HG03354 (cell line): ENCODE results near the gene SNRPN.
"Not testable (repeated sequence)": the region's sequence is repeated elsewhere in the genome, so short reads cannot be mapped to it uniquely, and the experiment has no call there.

Experiments used
- ATAC-seq: cut with Tn5 transposase; IDR thresholded peaks from one replicate; pipeline ENCODE4 v1.9.1; 2021; ENCODE audit warnings: mild to moderate bottlenecking; ENCODE audit not compliant: unreplicated experiment, poor library complexity, severe bottlenecking

The SNRPN gene

DNA sequence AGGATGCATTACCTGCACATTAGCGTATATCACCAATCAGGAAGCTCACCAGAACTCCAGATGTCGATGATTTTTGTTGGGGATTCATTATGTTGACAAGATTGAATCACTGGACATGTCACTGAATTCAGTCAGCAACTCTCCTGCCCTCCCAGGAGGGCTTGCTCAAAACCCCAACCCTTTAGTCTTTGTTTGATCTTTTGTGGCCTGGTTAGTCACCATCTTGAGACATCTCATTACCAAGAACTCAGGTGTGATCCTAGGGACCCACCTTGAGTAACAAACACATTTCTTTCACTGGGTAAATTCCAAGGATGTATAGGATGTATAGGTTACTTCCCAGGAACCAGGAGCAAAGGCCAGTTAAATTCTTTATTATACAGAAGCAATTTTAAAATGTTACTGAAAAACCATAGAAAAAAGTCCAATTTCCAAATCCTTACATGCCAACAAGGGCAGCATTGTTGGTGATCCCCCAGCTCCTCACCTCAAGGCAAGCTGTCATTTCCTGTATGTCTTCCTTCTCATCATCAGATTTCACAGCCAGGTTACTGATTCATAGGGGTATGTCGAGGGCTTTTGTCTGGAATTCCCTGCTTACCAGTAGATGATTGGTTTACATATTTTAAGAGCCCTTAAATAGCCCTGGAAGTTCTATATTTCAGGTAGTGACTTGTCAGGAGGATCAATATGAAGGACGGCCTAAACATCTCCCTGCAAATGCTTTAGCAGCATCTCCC, 11.7 kb downstream of the SNRPN start:
- ATAC-seq: no peak

DNA sequence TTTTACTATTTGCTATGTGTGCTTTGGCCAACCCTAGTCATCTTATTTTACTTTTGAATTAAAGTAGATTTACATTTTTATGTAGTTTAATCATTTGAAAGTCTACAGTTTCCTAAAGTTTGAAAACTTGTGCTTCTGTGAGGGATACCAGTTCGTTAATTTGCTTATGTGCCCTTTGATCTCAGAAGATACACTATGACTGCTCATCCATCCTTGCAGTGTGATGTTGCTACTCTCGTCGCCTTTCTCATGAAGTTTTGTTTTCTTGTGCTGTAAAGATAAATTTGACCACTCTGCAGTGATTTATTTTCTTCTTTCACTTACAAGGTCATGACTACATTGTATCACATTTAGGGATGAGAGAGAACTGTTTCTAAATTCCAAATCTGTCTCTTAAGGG, 16.3 kb downstream of the SNRPN start:
- ATAC-seq: no peak

DNA sequence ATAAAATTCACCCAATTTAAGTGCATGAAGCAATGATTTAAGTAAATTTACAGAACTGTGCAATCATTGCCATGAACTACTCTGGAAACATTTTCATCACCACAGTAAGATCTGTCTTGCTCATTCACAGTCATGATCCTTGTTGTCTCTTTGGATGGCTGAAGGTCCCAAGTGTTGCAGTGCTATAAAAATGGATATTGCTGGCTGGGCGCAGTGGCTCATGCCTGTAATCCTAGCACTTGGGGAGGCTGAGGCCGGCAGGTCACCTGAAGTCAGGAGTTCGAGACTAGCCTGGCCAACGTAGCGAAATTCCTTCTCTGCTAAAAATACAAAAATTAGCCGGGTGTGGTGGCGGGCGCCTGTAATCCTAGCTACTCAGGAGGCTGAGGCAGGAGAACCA, 17.0 kb downstream of the SNRPN start:
- ATAC-seq: no peak

DNA sequence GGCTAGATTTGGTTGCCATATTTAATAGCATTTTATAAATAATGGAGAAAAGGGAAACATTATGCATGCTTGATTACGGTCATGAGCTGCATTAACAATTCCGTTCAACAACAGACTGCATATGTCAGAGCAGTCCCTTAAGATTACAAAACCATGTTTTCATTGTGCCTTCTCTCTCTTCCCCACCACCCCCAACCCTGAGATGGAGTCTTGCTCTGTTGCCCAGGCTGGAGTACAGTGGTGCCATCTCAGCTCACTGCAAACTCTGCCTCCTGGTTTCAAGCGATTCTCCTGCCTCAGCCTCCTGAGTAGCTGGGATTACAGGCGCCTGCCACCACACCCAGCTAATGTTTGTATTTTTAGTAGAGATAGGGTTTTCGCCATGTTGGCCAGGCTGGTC, 17.9 kb downstream of the SNRPN start:
- ATAC-seq: not testable (repeated sequence)

DNA sequence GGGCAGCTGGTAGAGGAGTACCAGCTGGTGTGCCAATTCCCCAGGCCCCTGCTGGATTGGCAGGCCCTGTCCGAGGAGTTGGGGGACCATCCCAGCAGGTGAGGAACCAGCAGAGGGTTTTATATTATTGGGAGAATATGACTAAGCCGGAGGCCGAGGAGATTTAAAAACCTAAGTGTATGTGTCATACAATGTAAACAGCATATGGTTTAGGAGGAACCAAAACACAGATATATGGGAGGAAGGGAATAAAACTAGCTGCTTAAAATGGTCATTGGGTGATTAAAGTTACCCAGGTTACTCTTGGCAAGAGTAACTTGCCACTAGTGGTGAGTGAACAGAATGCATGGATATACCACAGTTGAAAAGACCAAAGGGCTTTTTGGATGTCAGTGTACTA, 22.1 kb downstream of the SNRPN start:
- ATAC-seq: no peak

DNA sequence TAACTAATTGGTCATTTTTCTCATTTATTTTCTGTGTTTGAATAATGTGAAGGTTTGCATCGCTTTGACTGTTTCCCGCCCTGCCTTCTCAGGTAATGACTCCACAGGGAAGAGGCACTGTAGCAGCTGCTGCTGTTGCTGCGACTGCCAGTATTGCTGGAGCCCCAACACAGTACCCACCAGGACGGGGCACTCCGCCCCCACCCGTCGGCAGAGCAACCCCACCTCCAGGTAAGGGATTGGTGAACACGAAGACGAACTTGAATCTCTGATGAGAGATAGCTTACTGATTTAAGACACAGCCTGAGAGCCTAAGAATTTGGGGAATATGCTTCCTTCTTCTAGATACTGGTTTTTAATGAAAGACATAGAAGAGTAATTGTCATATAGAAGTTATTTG, 22.9 kb downstream of the SNRPN start:
- no peak for ATAC-seq

DNA sequence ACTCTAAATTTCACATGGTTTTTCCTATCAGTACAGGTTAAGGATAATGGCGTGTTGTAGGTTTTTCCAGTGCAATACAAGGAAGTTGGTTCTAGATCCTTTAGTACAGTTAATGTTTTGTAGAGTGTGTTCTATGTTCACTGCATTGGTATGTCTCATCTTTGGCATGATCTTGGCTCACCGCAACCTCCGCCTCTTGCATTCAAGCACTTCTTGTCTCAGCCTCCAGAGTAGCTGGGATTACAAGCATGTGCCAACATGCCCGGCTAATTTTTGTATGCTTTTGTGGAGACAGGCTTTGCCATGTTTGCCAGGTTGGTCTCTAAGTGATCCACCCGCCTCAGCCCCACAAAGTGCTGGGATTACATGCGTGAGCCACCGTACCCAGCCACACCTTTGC, 30.4 kb downstream of the SNRPN start:
- no peak for ATAC-seq

DNA sequence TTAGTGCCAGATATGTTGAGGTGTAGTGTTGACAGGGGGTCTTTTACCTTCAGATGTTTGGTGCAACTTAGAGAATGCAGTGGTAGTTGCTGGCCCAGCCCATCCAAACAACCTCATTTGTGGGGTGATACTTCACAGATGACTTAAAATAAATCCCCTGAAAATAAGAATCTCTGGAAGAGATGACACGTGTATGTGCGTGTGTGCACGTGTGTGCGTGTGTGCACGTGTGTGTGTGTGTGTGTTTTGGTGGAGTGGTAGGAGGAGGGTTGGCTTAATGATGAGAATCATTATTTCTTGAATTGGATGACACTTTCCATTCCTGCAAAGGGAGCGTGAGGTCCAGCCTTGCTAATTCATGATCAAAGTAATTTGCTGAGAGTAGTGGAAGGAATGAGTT, 31.9 kb downstream of the SNRPN start:
- ATAC-seq: no peak

DNA sequence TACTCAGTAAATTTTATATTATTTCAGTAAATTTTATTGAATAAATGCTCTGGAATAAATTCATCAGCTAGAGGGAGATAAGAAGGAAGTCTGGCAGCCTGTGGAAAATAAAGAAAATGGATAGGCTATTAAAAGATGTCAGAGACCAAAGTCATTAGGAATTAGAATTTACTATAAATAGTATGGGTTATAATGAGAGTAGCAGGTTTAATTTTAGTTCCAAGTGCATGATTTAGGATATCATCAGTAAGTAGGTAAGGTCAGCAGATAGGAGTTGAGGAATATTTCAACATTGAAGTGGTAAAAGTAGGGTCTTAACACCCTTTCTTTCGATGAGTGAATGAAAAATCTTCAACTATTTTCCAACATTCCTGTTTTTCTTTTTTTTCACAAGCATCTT, 64.6 kb downstream of the SNRPN start:
- ATAC-seq: no peak

DNA sequence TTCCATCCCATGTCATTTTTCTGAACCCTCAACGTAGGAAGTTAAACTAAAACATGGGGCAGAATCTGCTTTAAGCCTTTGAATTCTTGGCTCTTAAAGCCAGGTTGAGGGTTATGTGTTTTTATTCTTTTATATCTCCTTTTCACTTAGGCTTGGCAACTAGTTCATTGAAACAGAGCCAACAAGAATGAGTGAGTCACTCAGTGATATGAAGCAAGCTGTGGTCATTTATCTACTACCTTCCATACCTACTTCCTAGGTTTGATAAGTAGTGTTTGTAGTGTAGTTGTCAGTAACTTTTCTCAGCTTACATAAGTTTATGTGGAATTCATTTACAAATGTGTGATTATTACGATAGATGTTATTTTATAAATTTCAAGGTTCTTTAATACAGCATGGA, 67.4 kb downstream of the SNRPN start:
- ATAC-seq: no peak
